WTC11 (cell line): ENCODE data around the gene PIWIL4. TPM values are rescaled to one million over a fixed set of nuclear protein-coding genes. Genes with fewer than 3 reads are reported as not detected.

Experiments
- ATAC-seq: fragments of 200-7000 bp; cut with Tn5 transposase; 2 replicates; pipeline ENCODE4 v1.10.0; 2021; ENCODE audit warnings: mild to moderate bottlenecking, moderate library complexity
- CTCF ChIA-PET: fragments of 300-600 bp; sonication (Branson Sonifier 250); formaldehyde crosslinking; loops from one replicate; lab custom pipeline; 2021; ENCODE audit warnings: antibody characterized with exemption; lab: Charles Lee
- POLR2A ChIA-PET: fragments of 350-600 bp; sonication (Branson Sonifier 250); formaldehyde crosslinking; loops from one replicate; lab custom pipeline; 2021; ENCODE audit warnings: antibody characterized with exemption; lab: Charles Lee
- DNase-seq: peaks from one replicate; pipeline ENCODE4 v3.0.0; 2021; ENCODE audit warnings: low spot score
- H3K27ac Mint-ChIP-seq: 2 replicates; pipeline ENCODE4 v1.8.0; 2021; ENCODE audit warnings: mixed read lengths
- H3K27me3 Mint-ChIP-seq: 2 replicates; pipeline ENCODE4 v1.8.0; 2021; ENCODE audit warnings: low read depth, mild to moderate bottlenecking, moderate library complexity, mixed read lengths
- H3K36me3 Mint-ChIP-seq: 2 replicates; pipeline ENCODE4 v1.8.0; 2021; ENCODE audit warnings: mixed read lengths
- H3K4me1 Mint-ChIP-seq: 2 replicates; pipeline ENCODE4 v1.8.0; 2022; ENCODE audit warnings: mixed read lengths
- H3K4me3 Mint-ChIP-seq: 2 replicates; pipeline ENCODE4 v1.8.0; 2021; ENCODE audit warnings: mild to moderate bottlenecking, moderate library complexity, mixed read lengths
- H3K9me3 Mint-ChIP-seq: 2 replicates; pipeline ENCODE4 v1.8.0; 2021; ENCODE audit warnings: mixed read lengths
- CDX4 ChIP-seq: fragments of 250-450 bp; sonication (Bioruptor Pico); IDR thresholded peaks from 2 replicates; pipeline ENCODE4 v1.9.0; 2021; ENCODE audit warnings: moderate library complexity, mild to moderate bottlenecking, inconsistent platforms, borderline replicate concordance
- ETV6 ChIP-seq: sonication (generic); formaldehyde crosslinking; IDR thresholded peaks from 2 replicates; pipeline ENCODE4 v1.8.1; 2022; ENCODE audit warnings: mild to moderate bottlenecking, missing genetic modification reagents
- FOXK1 ChIP-seq: sonication (generic); formaldehyde crosslinking; IDR thresholded peaks from 2 replicates; pipeline ENCODE4 v1.8.0; 2022; ENCODE audit warnings: mild to moderate bottlenecking, moderate library complexity, missing genetic modification reagents
- FOXP1 ChIP-seq: sonication (generic); formaldehyde crosslinking; IDR thresholded peaks from 2 replicates; pipeline ENCODE4 v1.8.0; 2022; ENCODE audit warnings: missing genetic modification reagents, mild to moderate bottlenecking, moderate library complexity, borderline replicate concordance
- GTF2I ChIP-seq: fragments of 250-450 bp; sonication (Bioruptor Pico); conservative IDR thresholded peaks from 2 replicates; pipeline ENCODE4 v1.4.0; 2021; ENCODE audit warnings: mild to moderate bottlenecking
- MYBL2 ChIP-seq: sonication (generic); formaldehyde crosslinking; IDR thresholded peaks from 2 replicates; pipeline ENCODE4 v1.8.1; 2023; ENCODE audit warnings: mild to moderate bottlenecking, moderate library complexity, missing genetic modification reagents
- NR1H2 ChIP-seq: sonication (generic); formaldehyde crosslinking; IDR thresholded peaks from 2 replicates; pipeline ENCODE4 v1.9.0; 2021; ENCODE audit warnings: mild to moderate bottlenecking, moderate library complexity, missing genetic modification reagents
- NR2C2 ChIP-seq: sonication (generic); formaldehyde crosslinking; IDR thresholded peaks from 2 replicates; pipeline ENCODE4 v1.8.0; 2022; ENCODE audit warnings: mild to moderate bottlenecking, missing genetic modification reagents
- SOX15 ChIP-seq: fragments of 250-450 bp; sonication (Bioruptor Pico); IDR thresholded peaks from 2 replicates; pipeline ENCODE4 v1.9.0; 2021; ENCODE audit warnings: mild to moderate bottlenecking
- TCF7 ChIP-seq: sonication (generic); formaldehyde crosslinking; IDR thresholded peaks from 2 replicates; pipeline ENCODE4 v1.8.0; 2022; ENCODE audit warnings: mild to moderate bottlenecking, low read depth, missing genetic modification reagents, moderate library complexity
- TEAD4 ChIP-seq: sonication (generic); formaldehyde crosslinking; IDR thresholded peaks from 2 replicates; pipeline ENCODE4 v1.8.0; 2022; ENCODE audit warnings: mild to moderate bottlenecking, missing genetic modification reagents
- ZNF281 ChIP-seq: sonication (generic); formaldehyde crosslinking; IDR thresholded peaks from 2 replicates; pipeline ENCODE4 v1.8.0; 2023; ENCODE audit warnings: mild to moderate bottlenecking, missing genetic modification reagents
- ZNF671 ChIP-seq: fragments of 250-450 bp; sonication (Bioruptor Pico); IDR thresholded peaks from 2 replicates; pipeline ENCODE4 v1.8.0; 2021; ENCODE audit warnings: mild to moderate bottlenecking
- total RNA-seq: library from RNA; stranded (reverse); gene quantifications from 3 replicates; pipeline ENCODE4 v1.2.3, GENCODE V29; 2021
- TF ChIP-seq, protein P1 (sequence below): sonication (generic); formaldehyde crosslinking; IDR thresholded peaks from 2 replicates; pipeline ENCODE4 v1.8.1; 2022; ENCODE audit warnings: mild to moderate bottlenecking, missing genetic modification reagents, moderate library complexity, borderline replicate concordance
- TF ChIP-seq, protein P2 (sequence below): sonication (generic); formaldehyde crosslinking; conservative IDR thresholded peaks from 2 replicates; pipeline ENCODE4 v1.8.1; 2022; ENCODE audit warnings: mild to moderate bottlenecking, missing genetic modification reagents
- TF ChIP-seq, protein P3 (sequence below): sonication (generic); formaldehyde crosslinking; conservative IDR thresholded peaks from 2 replicates; pipeline ENCODE4 v1.8.1; 2023; ENCODE audit warnings: mild to moderate bottlenecking, low read depth, missing genetic modification reagents, moderate library complexity
- TF ChIP-seq, protein P4 (sequence below): fragments of 250-450 bp; sonication (Bioruptor Pico); IDR thresholded peaks from 2 replicates; pipeline ENCODE4 v1.9.0; 2021; ENCODE audit warnings: mild to moderate bottlenecking
- TF ChIP-seq, protein P5 (sequence below): sonication (generic); formaldehyde crosslinking; IDR thresholded peaks from 2 replicates; pipeline ENCODE4 v1.8.1; 2023; ENCODE audit warnings: mild to moderate bottlenecking, missing genetic modification reagents, moderate library complexity

The PIWIL4 gene
- total RNA-seq, 1 experiment from 2014 or later = 0.33 TPM

GRCh38 chr11:94666792-94667721 is 99.9 kb downstream of the PIWIL4 start (continued):
- no peak for TF ChIP-seq FOXK1 (CRISPR knock-in tag)
- no peak for TF ChIP-seq GTF2I
- no peak for TF ChIP-seq ZNF671 (CRISPR knock-in tag)
- TF ChIP-seq ETV6 = no peak
- TF ChIP-seq ZNF281 (CRISPR knock-in tag) = no peak
- no peak for TF ChIP-seq NR1H2 (CRISPR knock-in tag)
- TF ChIP-seq CDX4 (CRISPR knock-in tag) = no peak
- TF ChIP-seq, all 79 proteins: peak for 0

DNA sequence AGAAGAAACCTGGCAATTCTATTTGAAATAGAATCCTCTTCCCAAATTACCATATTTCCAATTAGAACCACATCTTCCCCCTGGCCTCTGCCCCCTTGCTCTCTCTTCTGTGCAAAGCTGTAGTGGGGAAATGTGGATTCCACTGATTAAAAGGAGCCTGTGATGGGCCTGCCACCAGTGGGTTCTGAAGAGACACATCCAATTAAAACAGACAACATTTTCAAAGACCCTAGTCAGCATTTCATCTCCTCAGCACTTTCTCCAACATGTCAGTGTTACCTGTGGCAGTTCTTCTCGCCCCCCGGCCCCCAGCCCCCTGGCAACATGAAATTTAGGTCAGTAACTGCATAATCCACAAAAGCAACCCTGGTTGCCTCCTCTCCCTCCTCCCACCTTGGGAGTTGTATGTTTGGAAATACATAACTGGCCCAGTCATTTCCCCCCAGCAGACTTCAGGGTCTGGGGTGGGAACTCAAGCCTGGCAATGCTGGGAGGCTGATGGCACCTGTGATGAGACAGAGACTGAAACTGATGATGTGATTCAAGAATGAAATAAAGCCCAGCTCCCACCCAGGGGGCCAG is 101.1 kb downstream of the PIWIL4 start:
- no peaks in the 10 kb centered on the region; the same call in 1 of the 2 replicates for H3K27me3 Mint-ChIP-seq
- peaks cover 19% of the 10 kb centered on the region for H3K9me3 Mint-ChIP-seq
- H3K4me1 Mint-ChIP-seq = peaks cover 36% of the 10 kb centered on the region
- no peak overlapping the region for H3K4me3 Mint-ChIP-seq
- no peak for DNase-seq
- ChIA-PET POLR2A (no interaction called here), CTCF (no interaction called here)
- H3K36me3 Mint-ChIP-seq = peaks cover 61% of the 10 kb centered on the region
- TF ChIP-seq FOXP1 (CRISPR knock-in tag) (no peak), SOX15 (CRISPR knock-in tag) (no peak), NR2C2 (CRISPR knock-in tag) (no peak), TEAD4 (CRISPR knock-in tag) (no peak), ETV6 (no peak), MYBL2 (CRISPR knock-in tag) (no peak), TCF7 (no peak)
- TF ChIP-seq, protein P1, sequence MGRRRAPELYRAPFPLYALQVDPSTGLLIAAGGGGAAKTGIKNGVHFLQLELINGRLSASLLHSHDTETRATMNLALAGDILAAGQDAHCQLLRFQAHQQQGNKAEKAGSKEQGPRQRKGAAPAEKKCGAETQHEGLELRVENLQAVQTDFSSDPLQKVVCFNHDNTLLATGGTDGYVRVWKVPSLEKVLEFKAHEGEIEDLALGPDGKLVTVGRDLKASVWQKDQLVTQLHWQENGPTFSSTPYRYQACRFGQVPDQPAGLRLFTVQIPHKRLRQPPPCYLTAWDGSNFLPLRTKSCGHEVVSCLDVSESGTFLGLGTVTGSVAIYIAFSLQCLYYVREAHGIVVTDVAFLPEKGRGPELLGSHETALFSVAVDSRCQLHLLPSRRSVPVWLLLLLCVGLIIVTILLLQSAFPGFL (CRISPR knock-in tag) = no peak
- TF ChIP-seq, protein P2, sequence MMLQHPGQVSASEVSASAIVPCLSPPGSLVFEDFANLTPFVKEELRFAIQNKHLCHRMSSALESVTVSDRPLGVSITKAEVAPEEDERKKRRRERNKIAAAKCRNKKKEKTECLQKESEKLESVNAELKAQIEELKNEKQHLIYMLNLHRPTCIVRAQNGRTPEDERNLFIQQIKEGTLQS (CRISPR knock-in tag) = no peak
- TF ChIP-seq, protein P3, sequence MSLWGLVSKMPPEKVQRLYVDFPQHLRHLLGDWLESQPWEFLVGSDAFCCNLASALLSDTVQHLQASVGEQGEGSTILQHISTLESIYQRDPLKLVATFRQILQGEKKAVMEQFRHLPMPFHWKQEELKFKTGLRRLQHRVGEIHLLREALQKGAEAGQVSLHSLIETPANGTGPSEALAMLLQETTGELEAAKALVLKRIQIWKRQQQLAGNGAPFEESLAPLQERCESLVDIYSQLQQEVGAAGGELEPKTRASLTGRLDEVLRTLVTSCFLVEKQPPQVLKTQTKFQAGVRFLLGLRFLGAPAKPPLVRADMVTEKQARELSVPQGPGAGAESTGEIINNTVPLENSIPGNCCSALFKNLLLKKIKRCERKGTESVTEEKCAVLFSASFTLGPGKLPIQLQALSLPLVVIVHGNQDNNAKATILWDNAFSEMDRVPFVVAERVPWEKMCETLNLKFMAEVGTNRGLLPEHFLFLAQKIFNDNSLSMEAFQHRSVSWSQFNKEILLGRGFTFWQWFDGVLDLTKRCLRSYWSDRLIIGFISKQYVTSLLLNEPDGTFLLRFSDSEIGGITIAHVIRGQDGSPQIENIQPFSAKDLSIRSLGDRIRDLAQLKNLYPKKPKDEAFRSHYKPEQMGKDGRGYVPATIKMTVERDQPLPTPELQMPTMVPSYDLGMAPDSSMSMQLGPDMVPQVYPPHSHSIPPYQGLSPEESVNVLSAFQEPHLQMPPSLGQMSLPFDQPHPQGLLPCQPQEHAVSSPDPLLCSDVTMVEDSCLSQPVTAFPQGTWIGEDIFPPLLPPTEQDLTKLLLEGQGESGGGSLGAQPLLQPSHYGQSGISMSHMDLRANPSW = no peak
- TF ChIP-seq, protein P4, sequence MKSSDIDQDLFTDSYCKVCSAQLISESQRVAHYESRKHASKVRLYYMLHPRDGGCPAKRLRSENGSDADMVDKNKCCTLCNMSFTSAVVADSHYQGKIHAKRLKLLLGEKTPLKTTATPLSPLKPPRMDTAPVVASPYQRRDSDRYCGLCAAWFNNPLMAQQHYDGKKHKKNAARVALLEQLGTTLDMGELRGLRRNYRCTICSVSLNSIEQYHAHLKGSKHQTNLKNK = no peak
- TF ChIP-seq, protein P5, sequence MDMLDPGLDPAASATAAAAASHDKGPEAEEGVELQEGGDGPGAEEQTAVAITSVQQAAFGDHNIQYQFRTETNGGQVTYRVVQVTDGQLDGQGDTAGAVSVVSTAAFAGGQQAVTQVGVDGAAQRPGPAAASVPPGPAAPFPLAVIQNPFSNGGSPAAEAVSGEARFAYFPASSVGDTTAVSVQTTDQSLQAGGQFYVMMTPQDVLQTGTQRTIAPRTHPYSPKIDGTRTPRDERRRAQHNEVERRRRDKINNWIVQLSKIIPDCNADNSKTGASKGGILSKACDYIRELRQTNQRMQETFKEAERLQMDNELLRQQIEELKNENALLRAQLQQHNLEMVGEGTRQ (CRISPR knock-in tag) = no peak
- H3K27ac Mint-ChIP-seq = no peak overlapping the region
- no peak for ATAC-seq
